GM21447 (cell line): ENCODE data around the gene FDPS.
"Not testable (repeated sequence)": the region's sequence is repeated elsewhere in the genome, so short reads cannot be mapped to it uniquely, and the experiment has no call there.

ENCODE experiments used
- ATAC-seq: cut with Tn5 transposase; IDR thresholded peaks from one replicate; pipeline ENCODE4 v1.9.1; 2021; ENCODE audit not compliant: unreplicated experiment

Gene FDPS

GRCh38 chr1:155285063-155285462, 23.6 kb upstream of the FDPS start:
- ATAC-seq, result no peak

GRCh38 chr1:155285631-155286044, 23.0 kb upstream of the FDPS start:
- ATAC-seq, result no peak

DNA sequence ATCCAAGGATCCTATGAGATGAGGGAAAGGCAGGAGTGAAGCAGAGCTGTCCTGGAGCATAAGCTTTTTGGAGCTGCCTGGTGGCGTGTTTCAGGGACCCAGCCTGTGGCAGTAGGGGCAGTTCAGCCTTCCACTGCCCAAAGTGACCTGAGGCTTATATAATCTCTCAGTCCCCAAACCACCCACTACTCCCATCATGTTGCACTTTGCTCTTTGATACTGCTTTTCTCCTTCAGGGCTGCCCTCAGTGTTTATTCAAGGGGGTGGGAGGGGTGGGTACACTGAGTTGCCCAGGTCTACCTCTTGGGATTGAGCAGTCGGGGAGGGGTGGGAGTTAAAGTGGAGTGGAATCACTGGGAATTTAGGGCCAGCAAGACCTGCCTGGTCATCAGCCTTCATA, 22.1 kb upstream of the FDPS start:
- ATAC-seq, result no peak

DNA sequence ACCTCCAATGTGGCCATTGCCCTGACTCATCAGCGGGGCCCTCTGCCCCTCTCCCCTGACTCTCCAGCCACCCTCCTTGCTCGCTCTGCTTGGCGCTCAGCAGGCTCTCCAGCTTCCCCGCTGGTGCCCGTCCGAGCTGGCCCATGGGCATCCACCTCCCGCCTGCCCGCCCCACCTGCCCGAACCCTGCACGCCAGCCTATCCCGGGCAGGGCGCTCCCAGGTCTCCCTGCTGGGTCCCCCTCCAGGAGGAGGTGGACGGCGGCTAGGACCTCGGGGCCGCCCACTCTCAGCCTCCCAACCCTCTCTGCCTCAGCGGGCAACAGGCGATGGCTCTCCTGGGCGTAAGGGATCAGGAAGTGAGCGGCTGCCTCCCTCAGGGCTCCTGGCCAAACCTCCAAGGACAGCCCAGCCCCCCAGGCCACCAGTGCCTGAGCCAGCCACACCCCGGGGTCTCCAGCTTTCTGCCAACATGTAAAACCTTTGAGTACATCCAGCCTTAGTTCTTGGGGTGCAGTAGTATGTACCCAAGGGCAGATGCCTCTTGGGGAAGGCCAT, 20.6 kb upstream of the FDPS start:
- no peak for ATAC-seq

GRCh38 chr1:155291006-155291405, 17.7 kb upstream of the FDPS start:
- ATAC-seq, result not testable (repeated sequence)

DNA sequence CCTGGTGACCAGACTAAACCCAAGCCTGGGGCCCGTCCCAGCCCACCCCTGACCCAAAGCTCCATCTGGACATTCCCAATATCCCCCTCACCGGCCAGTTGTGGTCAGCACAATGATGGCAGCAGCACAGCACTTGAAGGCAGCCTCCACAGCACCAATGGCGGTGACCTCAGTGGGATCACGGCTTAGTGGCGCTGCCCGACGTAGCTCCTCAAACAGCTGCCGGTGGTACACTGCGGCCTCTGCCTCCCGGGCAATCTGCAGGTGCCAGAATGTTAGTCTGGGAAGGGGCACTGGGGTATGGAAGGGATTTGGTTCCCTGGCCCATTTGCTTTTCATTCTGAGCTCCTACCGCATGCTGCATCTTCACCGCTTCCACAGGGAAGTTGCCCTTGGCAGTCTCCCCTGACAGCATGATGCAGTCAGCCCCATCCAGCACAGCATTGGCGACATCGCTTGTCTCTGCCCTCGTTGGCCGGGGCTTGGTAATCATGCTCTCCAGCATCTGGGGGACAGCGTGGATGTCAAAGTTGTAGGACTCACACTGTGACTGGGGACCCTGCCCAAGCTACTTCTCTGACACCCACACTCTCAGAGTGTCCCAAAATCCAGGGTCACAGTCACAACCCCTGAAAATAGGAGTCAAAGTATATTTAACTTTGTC, 15.4 kb upstream of the FDPS start:
- no peak for ATAC-seq

DNA sequence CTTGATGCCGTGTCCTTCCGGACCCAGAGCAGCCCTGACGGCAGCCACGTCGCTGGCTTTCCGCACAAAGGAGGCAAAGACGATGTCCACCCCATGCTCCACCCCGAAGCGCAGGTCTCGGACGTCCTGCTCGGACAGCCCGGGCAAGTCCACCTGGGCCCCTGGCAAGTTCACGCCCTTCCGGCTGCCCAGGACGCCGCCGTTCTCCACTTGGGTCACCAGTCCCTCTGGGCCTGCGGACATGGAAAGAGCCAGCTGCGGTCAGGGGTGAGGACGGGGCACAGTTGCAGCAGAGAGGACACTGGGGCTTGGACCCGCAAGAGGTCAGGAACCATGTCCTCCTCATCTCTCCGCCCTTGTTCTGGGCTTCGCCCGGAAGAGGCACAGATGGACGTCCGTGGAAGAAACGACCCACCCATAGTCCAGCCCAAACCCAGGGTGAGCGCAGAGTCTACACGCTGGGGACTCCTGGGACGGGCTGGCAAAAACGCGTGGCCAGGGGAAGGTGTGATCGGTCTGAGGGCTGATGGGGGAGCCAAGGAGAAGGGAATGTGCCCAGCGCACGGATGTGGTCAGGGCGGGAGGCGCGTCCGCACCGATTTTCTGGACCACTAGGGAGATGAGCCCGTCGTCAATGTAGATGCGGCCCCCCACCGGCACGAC, 14.0 kb upstream of the FDPS start:
- no peak for ATAC-seq

GRCh38 chr1:155295183-155295941, 13.3 kb upstream of the FDPS start:
- no peak for ATAC-seq

DNA sequence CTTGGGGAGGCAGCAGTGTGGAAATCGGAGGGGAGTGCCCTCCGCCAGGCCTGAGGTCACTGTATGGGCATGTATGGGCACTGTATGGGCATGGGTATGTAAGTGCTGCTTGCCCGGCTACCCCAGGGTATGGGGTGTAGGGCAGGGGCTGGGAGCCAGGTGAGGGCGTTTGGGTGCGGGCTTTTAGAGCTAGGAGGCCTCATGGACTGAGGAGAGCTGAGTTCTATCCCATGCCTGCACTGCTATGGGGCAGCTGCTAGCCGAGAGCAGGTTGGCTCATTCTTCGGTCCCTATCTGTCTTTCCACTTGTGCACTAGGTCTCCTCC, 12.8 kb upstream of the FDPS start:
- no peak for ATAC-seq

DNA sequence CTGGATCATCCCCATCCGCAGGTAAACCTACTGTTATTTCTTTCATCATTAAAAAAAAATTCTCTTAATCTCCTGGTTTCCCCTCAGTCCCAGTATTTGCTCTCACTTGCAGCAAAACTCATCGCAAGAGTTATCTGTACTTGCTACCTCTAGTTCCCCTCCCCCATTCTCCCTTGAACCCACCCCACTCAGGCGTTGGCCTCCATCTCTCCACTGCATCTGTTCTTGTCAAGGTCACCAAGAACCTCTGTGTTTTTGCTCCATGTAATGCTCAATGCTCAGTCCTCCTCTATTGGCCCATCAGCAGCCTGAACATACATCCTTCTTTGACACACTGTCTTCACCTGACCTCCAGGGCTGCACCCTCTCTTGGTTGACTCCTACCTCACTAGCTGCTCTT, 12.0 kb upstream of the FDPS start:
- ATAC-seq, result no peak

DNA sequence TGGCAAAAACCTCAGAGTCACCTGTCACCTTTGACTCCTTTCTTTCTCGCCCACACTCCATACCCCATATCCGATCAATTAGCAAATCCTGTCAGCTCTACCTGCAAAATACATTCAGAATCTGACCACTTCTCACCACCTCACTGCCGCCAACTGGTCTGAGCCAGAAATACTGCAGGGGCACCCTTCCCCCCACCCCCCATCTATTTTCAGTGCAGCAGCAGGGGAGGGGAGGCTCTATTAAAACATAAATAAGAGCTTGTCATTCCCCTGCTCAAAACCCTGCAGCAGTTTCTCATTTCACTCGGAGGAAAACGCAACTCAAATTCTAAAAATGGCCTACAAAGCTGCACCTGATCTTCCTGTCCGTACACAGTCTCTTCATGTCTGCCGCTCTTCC, 11.3 kb upstream of the FDPS start:
- no peak for ATAC-seq

DNA sequence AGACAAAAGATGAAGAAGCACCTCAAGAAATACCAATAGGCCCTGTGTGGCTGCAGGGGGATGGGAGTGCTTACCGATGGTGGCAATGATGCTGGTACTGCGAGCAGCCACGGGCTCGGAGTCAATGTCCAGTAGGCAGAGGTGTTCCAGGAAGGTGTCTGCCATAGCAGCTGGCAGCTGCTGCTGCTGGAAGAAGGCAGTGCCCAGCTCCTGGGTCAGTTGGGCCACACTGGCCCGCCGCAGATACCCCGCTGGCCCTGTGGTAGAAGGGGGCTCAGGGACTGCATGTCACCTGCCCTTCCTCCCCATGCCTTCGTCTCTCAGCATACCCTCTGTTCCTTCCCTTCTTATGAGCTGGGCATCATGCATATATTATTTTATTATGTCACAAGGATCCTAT, 8.6 kb upstream of the FDPS start:
- no peak for ATAC-seq

DNA sequence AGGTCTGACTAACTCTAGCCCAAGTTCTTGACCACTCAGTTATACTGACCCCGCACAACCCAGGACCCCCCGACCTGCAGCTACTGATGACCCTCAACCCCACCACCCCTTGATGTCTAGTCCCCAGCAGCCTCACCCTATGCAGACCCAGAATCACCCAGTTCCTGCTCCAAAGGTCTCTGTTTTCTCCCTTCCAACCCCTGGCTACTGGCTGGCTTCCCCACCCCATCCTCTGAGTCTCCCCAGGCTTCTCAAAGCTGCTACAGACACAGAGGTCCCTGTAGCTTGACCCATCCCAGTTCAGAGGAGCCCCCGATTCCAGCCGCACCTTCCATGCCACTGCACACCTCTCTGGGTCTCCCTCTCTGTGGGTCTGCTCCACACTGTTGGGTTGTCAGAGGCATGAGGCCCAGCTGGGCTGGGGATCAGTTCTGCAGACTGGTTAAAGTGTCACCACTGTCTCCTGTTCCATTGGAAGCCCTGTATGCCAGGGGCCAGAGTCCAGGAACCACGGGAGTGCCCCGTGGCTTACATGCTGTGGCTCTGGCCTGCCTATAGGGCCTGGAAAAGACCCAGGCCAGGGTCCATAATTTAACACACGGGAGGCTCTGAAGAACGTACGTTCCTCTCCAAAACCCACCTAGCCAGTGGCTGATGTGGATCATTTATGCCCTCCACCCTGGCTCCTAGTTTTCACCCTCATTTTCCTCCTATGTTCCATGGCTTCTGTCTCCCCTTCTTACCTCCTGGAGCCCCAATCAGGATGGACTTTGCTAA, 7.9 kb upstream of the FDPS start:
- no peak for ATAC-seq

GRCh38 chr1:155301342-155301841, 7.3 kb upstream of the FDPS start, which contains the start of gene PKLR:
Gene PKLR (minus strand): TSS chr1:155301438. CDS start chr1:155301395, 43 bp downstream.
- no peak for ATAC-seq

- no peak for ATAC-seq
Measured at GRCh38 chr1:155304558-155305063, 4.1 kb upstream of the FDPS start.

- no peak for ATAC-seq
Measured at GRCh38 chr1:155305881-155306391, 2.7 kb upstream of the FDPS start.

DNA sequence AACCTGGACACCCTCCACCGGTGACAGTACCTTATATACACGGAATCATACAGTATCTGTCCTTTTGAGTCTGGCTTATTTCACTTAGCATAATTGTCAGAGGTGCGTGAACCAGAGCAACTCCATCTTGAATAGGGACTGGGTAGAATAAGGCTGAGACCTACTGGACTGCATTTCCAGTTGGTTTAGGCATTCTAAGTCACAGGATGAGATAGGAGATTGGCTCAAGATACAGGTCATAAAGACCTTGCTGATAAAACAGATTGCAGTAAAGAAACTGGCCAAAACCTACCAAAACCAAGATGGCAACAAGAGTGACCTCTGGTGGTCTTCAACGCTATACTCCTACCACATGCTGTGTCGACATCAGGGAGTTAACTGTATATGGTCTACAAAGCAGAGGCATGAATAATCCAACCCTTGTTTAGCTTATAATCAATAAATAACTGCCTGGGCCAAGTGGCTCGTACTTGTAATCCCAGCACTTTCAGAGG, 1.4 kb upstream of the FDPS start:
- no peak for ATAC-seq

DNA sequence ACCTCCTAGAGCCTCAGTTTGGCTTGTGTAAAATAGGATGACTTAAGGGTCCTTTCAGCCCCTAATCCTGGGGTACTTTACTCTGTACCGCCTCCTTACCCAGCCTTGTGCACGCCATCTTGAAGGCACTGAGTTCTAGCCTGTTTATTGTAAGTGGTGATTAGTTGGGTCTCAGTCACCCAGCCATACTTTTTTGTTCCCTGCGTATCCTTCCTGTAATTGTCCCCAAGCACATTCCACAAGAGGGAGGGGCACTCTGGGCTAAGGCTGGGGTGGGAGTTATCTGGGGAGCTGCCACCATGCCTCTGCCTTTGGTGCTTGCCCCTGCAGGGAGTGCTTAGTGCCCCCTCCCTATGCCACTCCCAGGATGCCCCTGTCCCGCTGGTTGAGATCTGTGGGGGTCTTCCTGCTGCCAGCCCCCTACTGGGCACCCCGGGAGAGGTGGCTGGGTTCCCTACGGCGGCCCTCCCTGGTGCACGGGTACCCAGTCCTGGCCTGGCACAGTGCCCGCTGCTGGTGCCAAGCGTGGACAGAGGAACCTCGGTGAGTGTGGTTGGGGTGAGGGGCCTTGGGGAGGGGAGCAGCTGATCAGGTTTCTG, 856 bp downstream of the FDPS start:
- ATAC-seq, result no peak

DNA sequence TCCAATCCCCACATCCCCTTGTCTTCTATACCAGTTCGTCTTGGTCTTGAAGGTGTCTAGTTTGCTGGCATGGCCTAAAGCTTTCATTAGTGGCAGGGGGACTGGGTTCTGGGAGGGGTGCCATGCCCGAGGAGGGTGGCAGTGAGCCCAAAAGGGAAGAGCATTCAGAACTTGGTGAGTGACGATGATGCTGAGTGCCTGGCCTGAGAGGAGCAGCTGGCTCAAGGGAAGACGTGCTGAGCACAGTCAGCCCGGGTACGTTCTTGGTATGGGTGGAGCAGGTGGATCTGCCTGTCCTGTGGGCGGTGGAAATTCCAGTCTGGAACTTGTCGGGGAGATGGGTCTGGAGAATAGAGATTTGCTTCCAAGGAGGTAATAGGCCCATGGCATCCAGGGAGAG, 4.6 kb downstream of the FDPS start:
- no peak for ATAC-seq

GRCh38 chr1:155316922-155317321, 8.3 kb downstream of the FDPS start:
- no peak for ATAC-seq
